ENCODE measurements around the gene GOLGA8B. TPM values are rescaled to one million over a fixed set of nuclear protein-coding genes. Genes with fewer than 3 reads are reported as not detected.
A peak's percentile ranks its signal among the peaks of the same experiment; 100 is the strongest.
"Not testable (repeated sequence)": the region's sequence is repeated elsewhere in the genome, so short reads cannot be mapped to it uniquely, and the experiment has no call there.

GOLGA8B gene
- total RNA-seq, 2 experiments from 2014 or later: 132 to 139 TPM

DNA sequence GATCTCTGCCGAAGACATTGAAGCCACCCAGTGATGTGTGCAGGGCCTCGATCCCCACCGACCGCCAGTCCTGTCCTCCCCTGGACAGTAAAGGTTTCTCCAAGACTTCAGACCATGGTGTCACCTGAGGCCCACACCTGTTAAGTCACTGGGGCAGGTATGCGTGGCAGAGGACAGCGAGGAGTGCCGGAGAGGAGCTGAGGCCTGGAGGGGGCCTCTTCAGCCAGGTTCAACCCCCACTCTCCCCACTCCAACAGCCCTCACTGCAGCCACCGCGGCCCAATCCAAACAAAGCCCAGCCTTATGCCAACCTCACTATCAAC lies 2.4 kb downstream of the GOLGA8B start:
- no peaks in the 10 kb centered on the region for H3K9me3 Mint-ChIP-seq
- peaks cover 20% of the 10 kb centered on the region for H3K27me3 Mint-ChIP-seq
- H3K27ac Mint-ChIP-seq: no peak overlapping the region
- H3K4me3 Mint-ChIP-seq: peak overlapping the region; percentile 4
- H3K36me3 Mint-ChIP-seq: peaks cover 5% of the 10 kb centered on the region
- DNase-seq: no peak
- peaks cover 37% of the 10 kb centered on the region for H3K4me1 Mint-ChIP-seq

DNA sequence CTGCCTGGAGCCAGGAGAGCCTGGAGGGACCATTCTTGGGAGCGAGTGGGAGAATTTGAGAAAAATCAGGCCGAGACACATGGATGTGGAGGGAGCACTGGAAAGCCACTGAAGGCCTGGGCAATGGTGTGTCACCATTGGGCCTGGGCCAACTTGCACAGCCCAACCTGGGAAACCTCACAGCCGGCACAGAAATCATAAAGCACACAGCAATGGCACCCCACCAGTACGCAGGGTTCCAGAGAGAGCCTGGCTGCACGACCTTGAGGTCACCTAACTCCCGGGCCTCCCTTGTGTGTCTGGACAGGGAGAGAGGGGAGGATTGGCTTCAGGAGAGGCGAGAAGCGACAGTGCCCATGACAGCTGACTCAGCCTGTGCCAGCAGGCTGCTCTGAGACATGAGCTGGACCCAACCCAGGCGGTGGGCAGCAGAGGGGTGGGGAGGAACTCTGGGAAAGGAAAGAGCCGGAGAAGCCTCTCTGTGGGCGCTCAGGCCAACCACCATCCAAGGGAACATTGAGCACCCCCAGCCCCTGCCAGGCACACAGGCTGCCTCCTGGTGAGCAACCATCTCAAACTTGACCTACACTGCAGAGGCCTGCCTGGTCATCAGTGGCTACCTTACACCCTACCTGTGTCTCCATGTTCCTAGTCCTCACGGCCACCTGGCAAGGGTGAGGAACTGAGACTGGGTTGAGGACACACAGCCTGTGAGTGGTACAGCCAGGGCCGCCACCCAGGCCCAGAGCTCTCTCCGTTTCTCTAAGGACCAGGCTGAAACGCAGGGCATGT lies 3.0 kb downstream of the GOLGA8B start:
- H3K4me3 Mint-ChIP-seq, H3K9me3 Mint-ChIP-seq, H3K36me3 Mint-ChIP-seq, H3K27ac Mint-ChIP-seq, DNase-seq: not testable (repeated sequence)
- H3K27me3 Mint-ChIP-seq: peaks cover 14% of the 10 kb centered on the region
- H3K4me1 Mint-ChIP-seq: peaks cover 40% of the 10 kb centered on the region

DNA sequence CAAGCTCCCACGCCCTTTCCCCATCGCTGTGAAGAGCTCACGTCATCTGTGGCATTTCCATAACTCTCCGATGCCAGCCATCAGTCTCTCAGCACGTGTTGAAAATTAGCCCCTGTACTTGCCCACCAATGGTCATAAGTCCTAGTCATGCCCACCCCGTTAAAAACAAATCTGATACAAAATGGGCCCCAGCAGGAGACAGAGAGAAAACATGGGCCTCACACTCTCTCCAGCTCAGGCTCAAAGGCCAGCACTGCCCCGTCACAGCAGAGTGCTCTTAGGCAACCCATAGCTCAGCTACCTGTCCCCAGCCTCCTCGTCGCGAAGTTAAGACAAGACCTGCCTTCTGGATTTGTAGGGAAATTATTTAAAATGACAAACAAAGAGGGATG lies 5.2 kb downstream of the GOLGA8B start:
- Mint-ChIP-seq H3K4me3 (no peak overlapping the region), H3K36me3 (peaks cover 5% of the 10 kb centered on the region), H3K27ac (peak overlapping the region; percentile 52), H3K27me3 (no peaks in the 10 kb centered on the region), H3K9me3 (no peaks in the 10 kb centered on the region), H3K4me1 (peaks cover 32% of the 10 kb centered on the region)
- no peak for DNase-seq

DNA sequence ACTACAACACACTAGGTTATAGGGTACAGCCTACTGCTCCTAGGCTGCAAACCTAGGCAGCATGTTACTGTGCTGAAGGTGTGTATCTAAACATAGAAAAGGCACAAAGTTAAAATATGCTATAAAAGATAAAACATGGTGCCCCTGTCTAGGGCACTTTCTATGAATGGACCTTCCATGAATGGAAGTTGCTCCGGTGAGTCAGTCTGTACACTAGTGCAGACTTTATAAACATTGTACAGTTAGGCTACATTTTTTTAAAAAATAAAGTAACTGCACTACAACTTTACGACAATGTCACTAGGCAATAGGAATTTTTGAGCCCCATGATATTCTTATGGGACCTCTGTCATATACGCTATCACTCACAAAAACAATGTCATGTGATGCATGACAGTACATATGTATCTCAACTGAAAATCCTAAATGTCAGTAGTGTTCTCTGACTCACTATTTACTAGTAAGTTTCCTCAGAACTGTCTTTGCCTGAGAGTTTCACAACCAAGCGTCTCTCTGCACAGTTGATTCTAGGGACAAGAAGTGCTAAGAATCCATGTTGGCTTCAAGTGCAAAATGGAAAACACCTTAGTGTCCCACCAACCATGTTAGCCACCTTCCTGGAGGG lies 5.7 kb downstream of the GOLGA8B start:
- not testable (repeated sequence) for DNase-seq

DNA sequence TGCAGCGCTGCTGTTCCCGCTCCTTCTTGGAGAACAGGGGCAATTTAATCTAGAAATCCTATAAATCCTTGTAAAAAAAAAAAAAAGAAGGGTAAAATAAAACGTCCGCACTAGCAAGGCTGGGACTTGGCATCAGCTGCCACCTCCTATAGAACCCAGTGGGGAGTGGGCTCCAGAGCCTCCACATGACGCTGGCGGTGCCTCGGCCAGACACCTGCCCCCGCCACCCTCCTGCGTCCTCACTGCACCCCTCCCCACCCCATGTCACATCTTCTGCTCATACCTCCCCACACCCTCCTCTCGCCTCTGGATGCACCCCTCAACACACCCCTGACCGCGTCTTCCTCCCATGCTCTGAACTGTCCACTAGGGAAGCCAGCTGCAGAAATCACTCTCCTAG lies 8.4 kb downstream of the GOLGA8B start:
- not testable (repeated sequence) for H3K27ac Mint-ChIP-seq, H3K27me3 Mint-ChIP-seq, DNase-seq, H3K4me3 Mint-ChIP-seq, H3K9me3 Mint-ChIP-seq, H3K36me3 Mint-ChIP-seq
- H3K4me1 Mint-ChIP-seq: peaks cover 37% of the 10 kb centered on the region

More for the DNA sequence above, 5.7 kb downstream of the GOLGA8B start:
- Mint-ChIP-seq H3K4me1 (peaks cover 34% of the 10 kb centered on the region), H3K27ac (peak overlapping the region; percentile 52)
- not testable (repeated sequence) for H3K9me3 Mint-ChIP-seq, H3K36me3 Mint-ChIP-seq, H3K4me3 Mint-ChIP-seq, H3K27me3 Mint-ChIP-seq

DNA sequence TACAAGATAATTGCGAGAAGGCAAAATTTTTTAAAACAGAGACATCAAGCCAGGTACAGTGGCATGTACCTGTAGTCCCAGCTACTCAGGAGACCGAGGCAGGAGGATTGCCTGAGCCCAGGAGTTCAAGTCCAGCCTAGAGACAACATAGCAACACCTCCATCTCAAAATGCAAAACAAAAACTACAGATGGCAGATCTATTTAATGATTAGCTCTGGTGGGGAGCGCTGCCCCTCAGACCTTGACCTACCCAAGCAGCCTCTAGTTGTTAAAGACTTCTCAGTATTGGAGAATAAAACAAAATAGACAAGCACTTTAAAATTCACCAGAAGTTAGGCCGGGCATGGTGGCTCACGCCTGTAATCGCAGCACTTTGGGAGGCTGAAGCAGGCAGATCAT lies 10.5 kb downstream of the GOLGA8B start:
- not testable (repeated sequence) for H3K4me3 Mint-ChIP-seq, H3K27me3 Mint-ChIP-seq, H3K27ac Mint-ChIP-seq, H3K9me3 Mint-ChIP-seq, H3K36me3 Mint-ChIP-seq, DNase-seq
- H3K4me1 Mint-ChIP-seq: peaks cover 25% of the 10 kb centered on the region

DNA sequence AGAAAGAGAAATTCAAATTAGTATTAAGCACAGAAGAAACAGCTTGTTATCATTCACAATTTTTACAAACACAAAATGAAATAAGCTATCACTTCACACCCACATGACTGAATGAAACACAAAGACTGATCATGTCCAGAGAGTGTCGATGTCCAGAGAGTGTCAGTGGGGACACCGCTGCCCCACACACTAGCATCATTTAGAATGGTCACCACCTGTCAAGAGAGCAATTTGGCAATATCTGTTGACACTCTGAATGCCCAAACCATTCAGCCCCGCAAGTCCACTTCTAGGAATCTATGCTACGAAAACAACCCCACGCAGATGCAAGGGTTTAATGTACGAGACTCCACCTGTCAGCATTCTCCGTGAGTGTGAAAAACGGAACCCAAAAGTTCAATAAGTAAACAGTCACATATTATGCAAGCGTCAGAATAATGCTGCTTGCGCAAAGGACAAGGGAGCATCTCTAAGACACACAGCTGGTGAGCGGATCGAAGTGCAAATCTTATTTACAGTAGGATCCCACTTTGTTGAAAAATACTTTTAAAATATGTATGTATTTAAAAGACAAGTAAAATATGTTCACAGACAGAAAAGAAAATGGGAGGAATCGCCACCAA lies 11.3 kb downstream of the GOLGA8B start:
- H3K27ac Mint-ChIP-seq, H3K4me3 Mint-ChIP-seq, DNase-seq, H3K36me3 Mint-ChIP-seq, H3K9me3 Mint-ChIP-seq, H3K27me3 Mint-ChIP-seq: not testable (repeated sequence)
- peaks cover 23% of the 10 kb centered on the region for H3K4me1 Mint-ChIP-seq

DNA sequence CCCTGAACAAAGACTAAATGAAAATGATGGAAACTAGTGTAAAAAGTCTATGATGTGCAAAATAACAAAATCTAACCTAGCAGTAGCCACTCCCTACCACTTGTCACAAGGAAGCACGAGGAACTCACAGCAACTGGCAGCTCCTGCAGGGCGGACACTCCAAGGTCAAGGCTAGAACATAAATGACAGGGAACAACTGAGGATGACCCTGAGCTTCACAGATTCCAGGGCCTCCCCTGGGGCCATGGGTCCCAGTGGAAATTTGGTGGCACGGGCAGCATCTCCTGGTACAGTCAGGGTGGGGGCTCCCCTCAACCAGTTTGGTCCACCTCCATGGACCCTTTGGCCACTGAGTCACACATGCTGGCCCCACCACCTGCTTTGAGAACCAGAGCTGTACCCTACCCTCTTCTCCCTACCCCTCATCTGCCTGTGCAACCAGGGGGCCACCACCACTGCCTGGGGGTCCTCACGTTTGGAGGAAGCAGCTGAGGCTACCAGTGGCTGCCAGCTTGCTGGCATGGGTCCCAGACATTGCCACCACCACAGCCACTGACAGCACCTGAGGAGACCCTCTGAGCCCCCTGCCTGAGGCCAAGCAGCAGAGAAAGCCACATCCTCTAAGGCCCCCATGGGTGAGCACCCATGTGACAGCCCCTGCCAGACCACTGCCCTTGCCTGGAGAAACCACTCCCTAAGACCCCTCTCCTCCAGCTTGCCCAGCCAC lies 13.6 kb downstream of the GOLGA8B start:
- H3K9me3 Mint-ChIP-seq, H3K36me3 Mint-ChIP-seq, H3K27me3 Mint-ChIP-seq, H3K27ac Mint-ChIP-seq, DNase-seq, H3K4me3 Mint-ChIP-seq: not testable (repeated sequence)
- H3K4me1 Mint-ChIP-seq: peaks cover 15% of the 10 kb centered on the region

DNA sequence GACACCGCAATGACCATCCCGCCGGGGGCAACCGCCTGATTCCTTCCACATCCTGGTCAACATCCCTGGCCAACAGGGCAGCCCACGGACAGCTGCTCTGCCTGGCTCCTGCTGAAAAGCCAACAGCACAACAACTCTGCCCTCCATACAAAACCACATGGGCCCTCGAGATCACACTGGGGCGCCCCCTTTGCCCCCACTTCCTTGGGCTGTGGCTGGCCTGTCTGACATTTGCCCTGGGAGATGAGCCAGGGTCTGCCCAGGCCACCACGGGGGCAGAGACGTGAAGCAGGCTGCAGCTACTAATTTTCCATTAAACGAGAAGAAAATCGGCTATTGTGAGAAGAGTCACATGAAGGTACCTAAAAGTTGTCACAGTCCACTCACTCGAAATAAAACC lies 16.3 kb downstream of the GOLGA8B start:
- DNase-seq, H3K9me3 Mint-ChIP-seq, H3K4me1 Mint-ChIP-seq, H3K4me3 Mint-ChIP-seq, H3K36me3 Mint-ChIP-seq, H3K27ac Mint-ChIP-seq, H3K27me3 Mint-ChIP-seq: not testable (repeated sequence)

DNA sequence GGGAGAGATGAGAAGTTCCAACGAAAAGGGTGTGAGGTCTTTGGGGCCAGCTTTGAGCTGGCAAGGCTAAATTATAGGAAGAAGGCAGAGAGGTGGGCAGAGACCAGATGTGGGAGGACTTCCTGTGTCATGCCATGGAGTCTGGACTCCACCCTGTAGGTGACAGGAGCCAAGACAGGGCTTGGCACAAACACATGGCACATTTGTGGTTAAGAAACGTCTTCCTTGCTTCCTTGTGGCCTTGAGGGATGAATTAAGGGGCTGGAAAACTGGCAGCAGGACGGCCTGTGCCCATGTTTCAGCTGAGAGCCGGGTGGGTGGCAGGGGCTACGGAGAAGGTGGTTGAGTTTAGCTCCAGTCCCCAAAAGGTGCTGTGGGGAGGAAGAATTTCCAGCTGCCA lies 18.7 kb downstream of the GOLGA8B start:
- not testable (repeated sequence) for H3K9me3 Mint-ChIP-seq, H3K4me1 Mint-ChIP-seq, H3K36me3 Mint-ChIP-seq, H3K27ac Mint-ChIP-seq, DNase-seq, H3K4me3 Mint-ChIP-seq, H3K27me3 Mint-ChIP-seq

DNA sequence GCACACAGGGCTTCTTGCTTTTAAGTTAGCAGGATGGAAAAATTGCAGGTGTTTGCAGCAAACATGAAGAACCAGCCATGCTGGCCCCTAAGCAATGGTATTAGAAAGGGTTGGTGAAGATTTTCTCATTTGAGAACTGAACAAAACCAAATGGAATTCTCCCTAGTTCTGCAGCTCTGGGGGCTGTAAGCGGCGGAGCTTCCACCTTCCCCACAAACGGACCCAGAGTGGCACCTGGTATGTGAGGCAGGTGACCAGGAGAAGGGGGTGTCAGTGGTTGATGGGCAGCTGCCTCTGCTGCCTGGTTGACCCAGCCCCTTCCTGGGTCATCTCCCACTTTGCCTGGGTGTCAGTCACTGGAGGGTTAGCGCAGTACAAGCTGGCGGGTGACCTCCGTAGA lies 22.6 kb downstream of the GOLGA8B start:
- not testable (repeated sequence) for H3K27ac Mint-ChIP-seq, DNase-seq, H3K4me3 Mint-ChIP-seq, H3K36me3 Mint-ChIP-seq, H3K4me1 Mint-ChIP-seq, H3K9me3 Mint-ChIP-seq, H3K27me3 Mint-ChIP-seq

DNA sequence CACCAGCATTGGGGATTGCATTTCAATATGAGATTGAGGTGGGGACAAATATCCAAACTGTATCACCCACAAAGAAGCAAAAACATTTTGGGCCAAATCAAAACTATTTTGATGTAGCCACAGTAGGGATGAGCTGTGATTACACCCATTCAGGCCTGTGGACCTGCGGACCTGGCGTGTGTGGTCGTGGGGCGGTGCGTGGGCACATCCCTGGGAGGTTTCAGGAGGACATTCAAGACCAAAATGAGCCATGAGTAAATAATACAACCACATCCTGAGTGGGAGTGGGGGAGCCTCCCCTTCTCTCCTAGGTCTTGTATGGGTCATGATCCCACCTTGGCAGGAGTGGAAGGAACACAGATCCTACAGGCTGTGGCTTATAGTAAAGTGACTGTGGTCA lies 23.7 kb downstream of the GOLGA8B start:
- not testable (repeated sequence) for H3K27me3 Mint-ChIP-seq, H3K4me3 Mint-ChIP-seq, H3K4me1 Mint-ChIP-seq, H3K9me3 Mint-ChIP-seq, H3K36me3 Mint-ChIP-seq, H3K27ac Mint-ChIP-seq, DNase-seq

DNA sequence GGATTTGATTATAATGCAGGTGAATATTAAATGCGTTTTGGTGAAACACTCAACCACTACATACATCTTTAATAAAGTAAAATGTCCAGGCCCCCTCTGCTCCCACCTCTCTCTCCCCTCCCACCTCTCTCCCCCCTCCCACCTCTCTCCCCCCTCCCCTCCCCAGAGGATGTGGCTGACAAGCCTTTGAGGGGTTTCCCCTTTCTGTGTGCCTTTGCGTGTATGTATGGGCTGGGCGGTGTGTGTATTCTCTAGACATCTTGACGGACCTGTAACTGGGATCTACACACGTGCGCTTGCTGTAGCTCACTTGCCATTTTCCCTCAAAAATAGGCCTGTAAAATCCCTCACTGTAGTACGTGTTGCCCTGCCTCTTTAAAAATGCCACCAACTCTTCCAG lies 28.3 kb downstream of the GOLGA8B start:
- not testable (repeated sequence) for H3K27ac Mint-ChIP-seq, H3K27me3 Mint-ChIP-seq, H3K4me1 Mint-ChIP-seq, DNase-seq, H3K36me3 Mint-ChIP-seq, H3K4me3 Mint-ChIP-seq, H3K9me3 Mint-ChIP-seq

DNA sequence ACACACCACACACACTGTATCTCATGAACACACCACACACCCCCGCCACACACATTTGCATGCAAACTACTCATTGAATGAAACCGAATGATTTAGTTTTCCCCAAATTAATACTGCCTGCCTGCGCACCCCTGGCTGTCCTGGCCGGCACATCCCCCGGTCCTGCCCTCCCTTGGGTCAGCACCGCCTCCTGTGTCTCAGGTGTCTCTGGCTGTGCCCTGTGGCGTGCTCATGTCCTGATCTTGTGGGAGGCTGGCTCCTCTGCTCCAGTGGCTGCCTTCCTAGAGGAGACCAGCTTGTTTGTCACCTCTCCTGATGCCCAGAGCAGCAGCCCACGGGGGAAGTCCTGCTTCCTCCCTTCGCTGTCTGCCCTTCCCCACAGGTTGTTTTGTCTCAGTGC lies 28.7 kb downstream of the GOLGA8B start:
- H3K4me1 Mint-ChIP-seq, DNase-seq, H3K4me3 Mint-ChIP-seq, H3K36me3 Mint-ChIP-seq, H3K27me3 Mint-ChIP-seq, H3K9me3 Mint-ChIP-seq, H3K27ac Mint-ChIP-seq: not testable (repeated sequence)

DNA sequence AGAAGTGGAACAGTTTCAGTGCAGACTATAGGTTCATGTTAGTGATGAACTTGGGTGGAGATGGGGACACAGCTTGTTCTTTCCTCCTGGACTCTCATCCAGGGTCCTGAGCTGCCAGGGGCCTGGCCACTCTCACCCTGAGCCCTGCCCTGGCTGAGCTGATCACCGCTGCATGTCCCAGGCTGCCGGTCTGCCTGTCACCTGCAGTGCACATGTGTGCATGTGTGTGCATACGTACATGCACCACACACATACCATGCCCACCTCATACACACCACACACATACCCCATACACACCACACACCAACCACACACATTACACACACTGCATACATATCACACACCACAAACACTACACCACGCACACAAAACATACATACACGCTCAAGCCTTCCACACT lies 29.3 kb downstream of the GOLGA8B start:
- not testable (repeated sequence) for H3K27me3 Mint-ChIP-seq, H3K9me3 Mint-ChIP-seq, DNase-seq, H3K36me3 Mint-ChIP-seq, H3K4me1 Mint-ChIP-seq, H3K4me3 Mint-ChIP-seq, H3K27ac Mint-ChIP-seq

Data from activated naive CD8-positive, alpha-beta T cell treated with anti-CD3 and anti-CD28 coated beads for 36 hours (primary cell).